Gastrocnemius medialis (tissue), 4 donors: ENCODE measurements around the gene GPR153. TPM values are rescaled to one million over a fixed set of nuclear protein-coding genes. Genes with fewer than 3 reads are reported as not detected.
"Not testable (repeated sequence)": the region's sequence is repeated elsewhere in the genome, so short reads cannot be mapped to it uniquely, and the experiment has no call there.

ENCODE experiments used
- ATAC-seq, 2 donors: fragments of 150-250 bp; one replicate each; pipeline ENCODE4 v1.9.1; 2016
- DNase-seq, 2 donors: peaks; one replicate each; pipeline ENCODE4 v3.0.0-alpha.2; 2019
- H3K27ac ChIP-seq, 4 donors: fragments of 200-600 bp; sonication (generic); 1 replicate in 1 of 4; 2 replicates in 3 of 4; pipeline ENCODE4 v1.5.1; 2016 to 2018; ENCODE audit warnings: mild to moderate bottlenecking in 2 of 4, moderate library complexity in 1 of 4
- H3K27me3 ChIP-seq, 3 donors: fragments of 200-600 bp; sonication (generic) in 2 of 3; 1 replicate in 1 of 3; 2 replicates in 2 of 3; pipeline versions ENCODE4 v1.5.1 to v1.6.0; 2016 to 2019; ENCODE audit warnings: mild to moderate bottlenecking in 1 of 3, moderate library complexity in 1 of 3
- H3K36me3 ChIP-seq, 2 donors: fragments of 200-600 bp; sonication (generic) in 1 of 2; one replicate each; pipeline ENCODE4 v1.5.1; 2017 to 2018
- H3K4me1 ChIP-seq, 2 donors: fragments of 200-600 bp; sonication (generic) in 1 of 2; one replicate each; pipeline ENCODE4 v1.5.1; 2016 to 2017; ENCODE audit warnings: mild to moderate bottlenecking in 2 of 2
- H3K4me3 ChIP-seq, 4 donors: fragments of 200-600 bp; sonication (generic) in 3 of 4; 1 replicate in 1 of 4; 2 replicates in 3 of 4; pipeline ENCODE4 v1.5.1; 2016 to 2019; ENCODE audit warnings: mild to moderate bottlenecking in 2 of 4
- H3K9me3 ChIP-seq, 3 donors: fragments of 200-600 bp; sonication (generic) in 2 of 3; 1 replicate in 1 of 3; 2 replicates in 2 of 3; pipeline ENCODE4 v1.5.1; 2016 to 2019
- CTCF ChIP-seq, 5 experiments: fragments of 450-650 bp in 3 of 5; fragments of 200-600 bp in 2 of 5; sonication (generic) in 2 of 5; IDR thresholded peaks in 4 of 5; conservative IDR thresholded peaks in 1 of 5; 1 replicate in 4 of 5; 2 replicates in 1 of 5; pipeline ENCODE4 v1.5.1; 2016 to 2019; ENCODE audit warnings: antibody characterized with exemption in 5 of 5, mild to moderate bottlenecking in 3 of 5, moderate library complexity in 3 of 5
- POLR2A ChIP-seq, 2 donors: fragments of 450-650 bp; IDR thresholded peaks; one replicate each; pipeline ENCODE4 v1.6.1; 2017; ENCODE audit warnings: antibody characterized with exemption in 2 of 2, mild to moderate bottlenecking in 2 of 2, moderate library complexity in 2 of 2
- in situ Hi-C, 4 donors: fragments of 200-750 bp; cut with MboI; loops; one replicate each; pipeline versions ENCODE4 v1.15.0 to v1.8.0; 2017; ENCODE audit warnings: low sequenced_read_pairs in 4 of 4
- intact Hi-C: fragments of 100-400 bp; cut with DNase I; formaldehyde crosslinking; loops from one replicate; pipeline ENCODE4 v1.15.1; 2023; ENCODE audit warnings: low total_unique reads
- total RNA-seq, 4 donors: library from RNA; depleted of rRNA; stranded (reverse); fragments of >200 nt; gene quantifications; one replicate each; pipeline versions ENCODE4 v1.1.0 to v1.2.3, GENCODE V29; 2016

Gene GPR153
- 1 to 10 TPM; 1.1 to 3.4 (median 2.0) TPM for total RNA-seq

- H3K27ac ChIP-seq: peak within 1 kb of the TSS; percentile 33 to 66 (median 48)
- ATAC-seq: peak in 1 of 2 donors; percentile 25
- H3K9me3 ChIP-seq: no peaks in the 10 kb centered on the region
- TF ChIP-seq POLR2A (IDR thresholded peaks at IDR 0.05) (peak in 1 of 2 donors; percentile 31), CTCF (IDR thresholded peaks at IDR 0.05 in 4 of 5, conservative IDR thresholded peaks at IDR 0.05 in 1 of 5) (no peak)
- H3K27me3 ChIP-seq: peaks cover 30 to 51% (median 44%) of the 10 kb centered on the region in 3 donors
- in situ Hi-C loops: no loop called here
- H3K4me3 ChIP-seq: peak within 1 kb of the TSS; percentile 49 to 56 (median 54)
- H3K36me3 ChIP-seq: no peaks in the 10 kb centered on the region
- peaks cover 0 to 16% of the 10 kb centered on the region in 2 donors for H3K4me1 ChIP-seq
- intact Hi-C loops: no loop called here
- no peak for DNase-seq
These were observed at the start of gene GPR153 for GRCh38 chr1:6260961-6261614. Gene GPR153 (minus strand): TSS chr1:6261098. CDS start chr1:6254905, 6,193 bp downstream.

- H3K9me3 ChIP-seq: no peaks in the 10 kb centered on the region
- H3K27me3 ChIP-seq: no peaks in the 10 kb centered on the region
- no peaks in the 10 kb centered on the region for H3K4me1 ChIP-seq
- no peaks in the 10 kb centered on the region for H3K36me3 ChIP-seq
- intact Hi-C loops: no loop called here
- TF ChIP-seq CTCF (IDR thresholded peaks at IDR 0.05 in 4 of 5, conservative IDR thresholded peaks at IDR 0.05 in 1 of 5) (no peak), POLR2A (IDR thresholded peaks at IDR 0.05) (no peak)
- H3K27ac ChIP-seq: no peak overlapping the region
- DNase-seq (no peak), ATAC-seq (no peak)
- no peak overlapping the region for H3K4me3 ChIP-seq
- in situ Hi-C loops: no loop called here
These were observed 49.4 kb upstream of the GPR153 start for GRCh38 chr1:6310116-6310848.

GRCh38 chr1:6309564-6309963 lies 48.7 kb upstream of the GPR153 start:
- no peaks in the 10 kb centered on the region for H3K27me3 ChIP-seq
- ATAC-seq: no peak
- H3K36me3 ChIP-seq: no peaks in the 10 kb centered on the region
- DNase-seq: no peak
- TF ChIP-seq POLR2A (IDR thresholded peaks at IDR 0.05) (no peak), CTCF (IDR thresholded peaks at IDR 0.05 in 4 of 5, conservative IDR thresholded peaks at IDR 0.05 in 1 of 5) (no peak)
- no peaks in the 10 kb centered on the region for H3K9me3 ChIP-seq
- H3K27ac ChIP-seq: no peak overlapping the region
- no peaks in the 10 kb centered on the region for H3K4me1 ChIP-seq
- no peak overlapping the region for H3K4me3 ChIP-seq
- in situ Hi-C loops: no loop called here
- intact Hi-C loops: no loop called here

- no peaks in the 10 kb centered on the region for H3K36me3 ChIP-seq
- DNase-seq (no peak), ATAC-seq (no peak)
- TF ChIP-seq POLR2A (IDR thresholded peaks at IDR 0.05): no peak
- TF ChIP-seq CTCF (IDR thresholded peaks at IDR 0.05 in 4 of 5, conservative IDR thresholded peaks at IDR 0.05 in 1 of 5): no peak
- no peaks in the 10 kb centered on the region for H3K4me1 ChIP-seq
- H3K4me3 ChIP-seq: no peak overlapping the region
- H3K9me3 ChIP-seq: no peaks in the 10 kb centered on the region
- intact Hi-C loops (no loop called here), in situ Hi-C loops (no loop called here)
- no peak overlapping the region for H3K27ac ChIP-seq
- H3K27me3 ChIP-seq: no peaks in the 10 kb centered on the region
These were observed 47.6 kb upstream of the GPR153 start for GRCh38 chr1:6308449-6308848.

- H3K4me3 ChIP-seq, intact Hi-C loops, H3K27me3 ChIP-seq, H3K9me3 ChIP-seq, H3K4me1 ChIP-seq, H3K27ac ChIP-seq, H3K36me3 ChIP-seq, in situ Hi-C loops, ATAC-seq, DNase-seq: not testable (repeated sequence)
These were observed 46.8 kb upstream of the GPR153 start for GRCh38 chr1:6307682-6308081.
